NCI-H2107 treated with DMSO at 0.1 percent for 48 hours (cell line): Measurements from ENCODE around the gene PSMA4.
"Not testable (repeated sequence)": the region's sequence is repeated elsewhere in the genome, so short reads cannot be mapped to it uniquely, and the experiment has no call there.

Experiments used
- DNase-seq: peaks from one replicate; lab custom pipeline; 2025; ENCODE audit not compliant: unreplicated experiment; lab: John Stamatoyannopoulos, UW

Gene PSMA4

DNA sequence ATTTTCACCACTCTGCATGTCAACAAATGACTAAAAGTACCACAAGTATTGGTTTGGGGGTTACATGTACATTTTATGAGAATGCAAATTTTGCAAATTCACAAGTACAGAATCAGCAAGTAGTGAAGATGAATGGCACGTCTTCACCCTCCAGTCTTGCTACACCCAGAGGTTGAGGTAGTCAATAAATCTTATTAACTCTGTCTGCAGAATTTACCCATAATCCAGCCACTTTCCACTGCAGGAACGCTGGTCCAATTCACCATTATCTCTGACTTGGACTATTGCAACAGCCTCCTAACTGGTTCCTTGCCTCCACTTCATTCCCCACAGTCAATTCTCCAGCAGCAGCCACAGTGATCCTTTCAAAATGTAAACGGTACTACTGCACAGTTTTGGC is 10.6 kb downstream of the PSMA4 start:
- DNase-seq, result no peak

DNA sequence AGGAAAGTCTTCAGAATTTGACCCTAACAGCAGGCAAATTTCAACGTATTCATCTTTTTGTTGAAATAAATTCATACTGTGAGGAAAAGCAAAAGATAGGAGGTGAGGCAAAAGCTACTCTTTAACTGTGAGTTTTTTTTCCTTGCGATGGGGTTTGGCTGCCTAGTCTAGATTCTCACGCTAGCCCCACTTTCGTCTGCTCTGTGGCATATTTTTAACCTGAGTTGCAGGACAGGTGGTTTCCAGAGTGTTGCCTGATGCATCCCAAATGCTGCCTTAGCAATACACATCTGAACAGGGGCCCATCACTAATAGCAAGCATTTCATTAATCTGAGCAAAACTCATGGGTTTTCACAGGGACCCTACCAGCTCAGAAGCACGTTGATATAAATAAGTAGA is 11.7 kb downstream of the PSMA4 start:
- no peak for DNase-seq

DNA sequence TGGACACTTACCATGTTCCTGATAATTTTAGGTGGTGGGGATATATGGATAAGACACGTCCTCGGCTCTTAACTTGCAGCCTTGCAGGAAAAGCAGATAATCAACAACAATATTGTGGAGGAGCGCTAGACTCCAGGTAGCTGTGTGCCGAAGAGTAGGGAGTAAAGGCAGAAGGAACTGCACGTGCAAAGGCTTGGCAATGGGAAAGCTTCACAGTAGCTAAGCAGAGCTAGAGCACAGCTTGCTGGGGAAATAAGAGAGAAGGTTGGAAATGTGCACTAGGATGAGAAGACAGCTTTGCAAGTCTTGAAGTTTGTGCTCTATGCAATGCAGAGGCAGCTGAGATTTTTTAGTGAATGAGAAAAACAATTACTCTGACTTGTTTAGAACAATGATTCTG is 12.4 kb downstream of the PSMA4 start:
- no peak for DNase-seq

DNA sequence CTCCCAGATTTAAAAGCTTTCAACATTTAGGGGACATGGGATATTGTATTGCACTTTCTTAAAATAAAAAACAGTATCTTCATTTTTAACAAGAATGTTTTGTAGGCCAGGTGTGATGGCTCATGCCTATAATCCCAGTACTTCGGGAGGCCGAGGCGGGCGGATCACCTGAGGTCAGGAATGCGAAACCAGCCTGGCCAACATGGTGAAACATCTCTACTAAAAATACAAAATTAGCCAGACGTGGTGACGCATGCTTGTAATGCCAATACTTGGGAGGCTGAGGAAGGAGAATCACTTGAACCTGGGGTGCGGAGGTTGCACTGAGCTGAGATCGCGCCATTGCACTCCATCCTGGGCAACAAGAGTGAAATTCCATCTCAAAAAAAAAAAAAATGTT is 20.0 kb downstream of the PSMA4 start:
- DNase-seq, result not testable (repeated sequence)

DNA sequence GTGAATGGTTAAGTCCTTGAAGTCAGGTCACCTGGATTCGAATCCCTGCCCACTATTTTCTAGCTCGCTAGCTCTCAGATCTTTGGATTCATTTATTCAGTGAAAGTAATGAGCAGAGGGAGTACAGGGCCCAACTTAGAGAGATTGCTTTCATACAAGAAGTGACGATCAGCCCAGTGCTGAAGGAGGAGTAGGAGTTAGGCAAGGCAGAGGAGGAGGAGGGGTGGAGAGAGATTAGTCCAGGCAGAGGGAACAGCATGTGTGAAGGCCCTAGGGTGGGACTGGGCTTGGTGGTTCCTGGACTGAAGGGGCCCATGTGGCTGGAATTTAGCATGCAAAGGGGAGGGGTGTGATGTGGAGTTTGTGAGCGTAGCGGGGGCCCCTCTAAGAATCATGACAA is 21.2 kb downstream of the PSMA4 start:
- no peak for DNase-seq

DNA sequence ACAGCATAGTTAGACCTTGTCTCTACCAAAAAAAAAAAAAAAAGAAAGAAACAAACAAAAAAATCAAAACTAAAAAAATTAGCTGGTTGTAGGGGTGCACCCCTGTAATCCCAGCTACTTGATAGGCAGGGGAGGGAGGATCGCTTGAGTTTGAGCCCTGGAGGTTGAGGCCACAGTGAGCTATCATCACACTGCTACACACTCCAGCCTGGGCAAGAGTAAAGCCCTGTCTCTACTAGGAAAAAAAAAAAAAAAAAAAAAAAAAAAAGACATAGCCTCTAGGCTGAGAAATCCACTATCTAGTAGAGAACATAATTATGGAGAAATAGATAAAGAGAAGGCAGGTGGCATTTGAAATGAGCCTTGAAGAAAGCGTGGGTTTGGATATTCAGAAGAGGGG is 22.8 kb downstream of the PSMA4 start:
- no peak for DNase-seq

DNA sequence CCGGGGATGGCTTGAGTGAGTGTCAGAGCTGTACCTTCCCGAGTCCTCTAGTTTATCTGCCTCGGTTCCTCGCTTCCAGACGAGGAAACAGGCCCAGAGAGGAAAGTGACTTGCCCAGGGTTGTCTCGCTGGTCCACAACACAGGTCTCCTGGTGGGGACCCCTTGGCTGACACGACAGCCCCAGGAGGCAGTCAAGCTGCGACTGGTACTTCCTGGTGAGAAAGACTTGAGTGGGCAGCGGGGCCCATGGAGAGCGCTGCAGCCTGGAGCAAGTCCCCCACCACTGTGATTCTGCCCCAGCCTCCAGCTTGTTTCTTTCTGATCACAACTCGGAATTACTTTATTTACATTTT is 24.5 kb downstream of the PSMA4 start:
- no peak for DNase-seq

DNA sequence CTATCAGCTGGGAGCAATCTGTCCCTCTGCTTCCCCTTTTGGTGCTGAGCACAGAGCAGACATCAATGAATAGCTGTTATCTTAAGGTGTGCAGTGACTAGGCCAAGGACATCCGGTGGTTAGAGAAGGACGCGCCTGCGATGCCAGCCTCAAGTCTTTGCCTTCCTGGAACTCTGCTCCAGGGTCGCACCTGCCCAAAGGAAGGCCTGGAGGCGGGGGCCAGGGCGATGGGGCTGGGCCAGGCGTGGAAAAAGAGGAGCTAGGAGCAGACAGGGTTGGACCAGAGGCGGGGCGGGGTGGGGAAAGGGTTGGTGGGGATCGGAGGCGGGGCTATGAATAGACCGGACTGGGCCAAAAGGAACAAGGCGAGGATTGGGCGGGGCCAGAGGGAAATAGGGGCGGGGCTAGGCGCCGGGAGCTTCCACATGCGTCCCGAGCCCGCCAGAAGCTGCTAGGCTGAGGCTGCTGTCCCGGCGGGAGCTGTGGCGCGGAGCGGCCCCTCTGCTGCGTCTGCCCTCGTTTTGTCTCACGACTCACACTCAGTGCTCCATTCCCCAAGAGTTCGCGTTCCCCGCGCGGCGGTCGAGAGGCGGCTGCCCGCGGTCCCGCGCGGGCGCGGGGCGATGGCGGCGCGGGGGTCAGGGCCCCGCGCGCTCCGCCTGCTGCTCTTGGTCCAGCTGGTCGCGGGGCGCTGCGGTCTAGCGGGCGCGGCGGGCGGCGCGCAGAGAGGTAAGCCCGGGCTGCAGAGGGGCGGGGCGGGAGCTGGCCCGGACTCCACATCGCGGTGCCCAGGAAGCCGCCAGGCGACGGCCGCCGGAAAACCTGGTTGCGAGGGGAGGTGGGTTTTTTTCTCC is 25.1 kb downstream of the PSMA4 start, which contains the start of gene CHRNA5:
Gene CHRNA5 (plus strand): TSS at position 424 of the 854 bp plus-strand sequence. CDS start 200 bp downstream, at position 624.
- DNase-seq, result peak; percentile 68

DNA sequence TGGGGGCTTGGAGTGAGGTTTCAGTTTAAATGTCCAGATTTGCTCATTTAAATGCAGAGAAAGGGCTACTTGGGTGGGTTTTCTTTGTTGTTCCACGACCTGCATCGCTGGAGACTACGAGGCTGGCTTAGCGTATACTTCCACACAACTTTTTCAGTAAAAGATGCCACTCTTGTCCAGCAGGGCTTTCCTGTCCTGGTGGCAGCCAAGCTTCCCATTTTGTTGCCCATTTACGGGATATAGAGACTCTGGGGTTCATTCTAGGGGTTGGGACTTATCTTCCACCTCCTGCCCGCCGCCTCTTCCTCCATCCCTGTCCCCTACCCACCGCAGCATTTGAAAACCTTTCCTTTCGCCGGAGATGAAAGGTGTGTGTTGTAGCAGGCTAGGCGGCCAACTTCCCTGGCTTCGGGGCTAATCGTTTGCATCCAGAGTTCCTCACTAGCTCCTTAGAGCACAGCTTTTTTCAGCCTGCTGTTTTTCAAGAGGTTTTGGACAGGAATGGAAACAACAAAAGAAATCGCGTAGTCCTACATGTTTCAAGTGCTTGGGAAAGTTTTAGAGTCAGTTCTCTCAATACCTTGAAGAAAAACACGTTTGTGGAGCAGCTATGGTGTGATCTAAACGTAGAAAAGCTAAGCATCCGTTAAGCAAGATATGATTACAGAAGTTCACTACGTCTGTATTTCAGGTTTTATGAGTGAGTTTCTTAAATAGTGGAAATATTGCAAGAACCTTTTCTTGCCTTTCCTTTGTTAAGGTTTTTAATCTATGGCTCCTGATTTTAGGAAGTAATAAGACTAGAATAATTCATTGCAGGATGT is 25.9 kb downstream of the PSMA4 start:
- DNase-seq, result no peak

DNA sequence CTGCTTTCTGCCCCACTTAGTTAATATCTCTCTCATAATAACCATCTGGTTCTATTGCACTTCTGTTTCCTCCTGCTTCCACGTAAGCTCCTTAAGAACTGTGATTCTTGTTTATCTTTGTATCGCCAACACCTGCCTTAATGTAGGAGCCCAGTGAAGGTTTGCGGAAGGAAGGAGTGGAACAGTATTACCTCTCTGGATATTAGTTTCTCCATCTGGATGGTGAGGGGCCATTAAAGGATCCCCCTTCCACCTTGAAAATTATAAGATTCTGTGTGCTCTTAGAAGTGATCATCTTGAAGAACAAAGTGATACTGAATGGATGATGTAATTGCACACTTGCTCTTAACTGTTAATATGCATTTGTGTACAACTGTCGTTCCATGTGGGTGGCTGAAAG is 27.3 kb downstream of the PSMA4 start:
- peak; percentile 22 for DNase-seq

DNA sequence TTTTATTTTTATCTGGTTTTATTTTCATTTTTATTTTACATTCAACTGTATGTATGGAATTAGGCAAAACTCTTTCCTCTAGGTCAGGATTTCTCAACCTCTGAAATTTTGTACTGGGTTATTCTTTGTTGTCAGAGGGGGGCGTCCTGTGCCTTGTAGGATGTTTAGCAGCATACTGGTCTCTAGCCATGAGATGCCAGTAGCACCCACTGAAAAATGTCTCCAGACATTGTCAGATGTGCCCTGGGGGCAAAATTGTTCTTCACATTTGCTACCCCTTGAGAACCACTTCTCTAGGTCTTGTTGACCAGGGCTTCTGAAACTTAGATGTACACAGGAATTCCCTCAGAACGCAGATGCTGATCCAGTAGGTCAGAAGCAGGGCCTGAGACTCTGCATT is 30.5 kb downstream of the PSMA4 start:
- DNase-seq, result no peak

DNA sequence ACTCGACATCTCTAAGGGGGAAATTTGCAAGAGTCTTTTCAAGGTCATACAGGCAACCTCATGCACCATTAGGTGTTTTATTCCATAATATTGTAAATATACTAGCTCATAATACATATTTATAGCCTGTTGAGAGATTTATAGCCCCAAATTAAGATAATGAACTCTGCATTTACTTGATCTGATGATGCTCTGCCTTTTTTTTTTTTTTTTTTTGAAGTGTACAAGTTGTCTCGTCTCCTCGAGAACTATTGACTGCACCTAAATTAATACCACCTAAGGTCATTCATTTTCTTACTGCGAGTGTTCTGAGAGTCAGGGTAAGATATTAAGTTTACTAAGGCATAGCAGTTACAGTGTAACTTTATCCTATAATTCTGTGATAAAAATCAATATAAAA is 31.1 kb downstream of the PSMA4 start:
- DNase-seq, result no peak

DNA sequence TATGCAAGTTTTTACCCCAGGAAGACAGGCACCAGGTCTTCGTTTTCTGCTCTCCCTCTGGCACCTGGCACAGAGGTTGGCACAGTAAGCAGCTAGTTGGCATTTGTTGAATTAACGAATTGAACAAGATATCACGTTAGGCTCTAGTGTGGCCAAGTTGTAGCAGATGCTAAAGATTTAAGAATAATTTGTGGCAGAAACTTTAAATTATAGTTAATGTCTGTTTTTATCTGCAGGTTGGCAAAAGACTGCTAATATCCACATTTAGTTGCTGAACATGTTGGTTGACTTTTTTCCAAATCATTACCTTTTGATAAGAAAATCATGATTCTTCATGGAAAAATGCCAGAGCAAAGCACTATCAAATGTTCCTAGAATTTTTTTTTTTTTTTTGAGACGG is 33.2 kb downstream of the PSMA4 start:
- no peak for DNase-seq

DNA sequence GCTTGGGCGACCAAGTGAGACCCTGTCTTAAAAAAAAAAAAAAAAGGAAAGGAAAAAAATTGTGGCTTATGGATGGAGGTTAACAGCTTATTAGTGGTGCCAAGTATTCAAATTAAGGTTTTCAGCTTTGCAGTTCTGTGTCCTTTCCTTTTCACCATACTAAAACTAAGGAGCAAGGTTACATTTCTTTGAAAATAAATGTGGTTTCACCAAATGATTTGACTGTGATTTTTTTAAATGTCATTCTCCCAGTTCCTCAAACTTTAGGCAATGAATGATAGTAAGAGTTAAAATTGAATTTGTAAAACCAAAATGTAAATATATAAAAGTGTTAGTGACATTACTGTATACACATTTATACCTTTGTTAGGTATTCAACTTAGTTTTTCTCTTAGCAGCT is 34.7 kb downstream of the PSMA4 start:
- no peak for DNase-seq

DNA sequence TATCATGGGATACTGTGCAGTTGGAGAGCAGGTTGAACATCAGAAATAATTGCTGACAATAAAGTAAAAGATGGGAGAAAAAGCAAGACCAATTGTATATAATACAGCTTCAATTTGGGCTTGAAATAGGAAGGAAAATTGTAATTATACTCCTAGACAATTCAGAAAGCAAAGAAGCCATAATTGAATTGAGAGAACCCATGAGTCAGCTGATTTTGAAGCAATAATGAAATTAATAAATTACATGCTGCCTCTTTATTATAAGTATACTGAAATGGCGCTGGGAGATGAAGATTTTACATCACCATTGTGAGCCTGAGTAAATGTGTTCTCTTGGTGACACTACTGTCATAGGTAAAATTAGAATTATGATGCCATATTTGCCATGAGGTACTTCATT is 57.3 kb downstream of the PSMA4 start:
- DNase-seq, result no peak

DNA sequence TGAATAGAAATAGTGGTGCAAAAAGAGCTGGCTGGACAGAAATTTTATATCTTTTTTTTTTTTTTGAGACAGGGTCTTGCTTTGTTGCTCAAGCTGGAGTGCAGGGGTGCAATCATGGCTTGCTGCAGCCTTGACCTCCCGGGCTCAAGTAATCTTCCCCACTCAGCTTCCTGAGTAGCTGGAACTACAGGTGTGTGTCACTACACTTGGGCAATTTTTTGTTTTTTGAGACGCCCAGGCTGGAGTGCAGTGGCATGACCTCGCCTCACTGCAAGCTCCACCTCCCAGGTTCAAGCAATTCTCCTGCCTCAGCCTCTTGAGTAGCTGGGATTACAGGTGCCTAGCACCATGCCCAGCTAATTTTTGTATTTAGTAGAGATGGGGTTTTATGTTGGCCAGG is 58.1 kb downstream of the PSMA4 start:
- DNase-seq, result no peak

DNA sequence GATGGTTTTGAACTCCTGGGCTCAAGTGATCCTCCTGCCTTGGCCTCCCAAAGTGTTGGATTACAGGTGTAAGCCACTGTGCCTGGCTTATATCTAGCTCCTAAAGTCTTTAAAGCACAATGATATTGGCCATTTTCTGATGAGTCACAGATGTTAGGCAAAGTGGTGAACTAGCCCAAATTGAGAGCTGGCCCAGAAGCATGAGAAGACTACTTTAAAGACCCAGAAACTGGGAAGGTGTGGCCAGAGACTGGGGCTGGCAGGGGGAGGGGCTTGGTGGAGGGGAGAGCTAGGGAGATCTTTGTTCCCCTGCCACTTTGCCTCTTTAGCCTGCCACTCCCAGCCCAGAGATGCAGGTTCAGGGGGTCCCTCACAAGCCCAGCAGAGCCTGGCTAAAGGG is 58.9 kb downstream of the PSMA4 start:
- DNase-seq, result no peak
